Retinal pigment epithelial cell (primary cell): ENCODE measurements around the gene GIPC3.

ENCODE experiments used
- DNase-seq: peaks from one replicate; pipeline ENCODE4 v3.0.0-alpha.2; 2010; ENCODE audit warnings: low read depth
- H3K4me3 ChIP-seq: 2 replicates; pipeline ENCODE4 v1.5.1; 2011; ENCODE audit warnings: mild to moderate bottlenecking, low read length, control low read depth, moderate library complexity
- TF ChIP-seq, protein P1 (sequence below): conservative IDR thresholded peaks from 2 replicates; pipeline ENCODE4 v1.5.1; 2011; ENCODE audit warnings: low read depth, low read length, control low read depth, inconsistent platforms

The GIPC3 gene

DNA sequence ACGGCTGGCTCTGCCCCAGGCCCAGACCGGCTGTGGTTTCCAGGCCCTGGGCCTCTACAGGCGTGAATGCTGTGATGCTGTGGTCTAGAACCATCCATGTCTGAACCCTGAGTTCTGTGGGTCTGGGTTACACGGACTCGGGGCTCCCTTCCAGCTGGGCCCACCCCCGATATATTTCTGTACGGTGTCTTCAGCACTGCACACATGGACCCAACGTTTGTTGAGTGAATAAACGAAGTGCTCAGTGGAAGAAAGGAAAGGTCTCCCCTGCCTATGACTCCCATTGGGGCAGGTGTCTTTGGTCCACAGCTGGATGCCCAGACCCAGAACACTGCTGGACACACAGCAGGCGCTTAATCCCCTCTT is 39.6 kb upstream of the GIPC3 start:
- H3K4me3 ChIP-seq: no peak overlapping the region
- TF ChIP-seq, protein P1, sequence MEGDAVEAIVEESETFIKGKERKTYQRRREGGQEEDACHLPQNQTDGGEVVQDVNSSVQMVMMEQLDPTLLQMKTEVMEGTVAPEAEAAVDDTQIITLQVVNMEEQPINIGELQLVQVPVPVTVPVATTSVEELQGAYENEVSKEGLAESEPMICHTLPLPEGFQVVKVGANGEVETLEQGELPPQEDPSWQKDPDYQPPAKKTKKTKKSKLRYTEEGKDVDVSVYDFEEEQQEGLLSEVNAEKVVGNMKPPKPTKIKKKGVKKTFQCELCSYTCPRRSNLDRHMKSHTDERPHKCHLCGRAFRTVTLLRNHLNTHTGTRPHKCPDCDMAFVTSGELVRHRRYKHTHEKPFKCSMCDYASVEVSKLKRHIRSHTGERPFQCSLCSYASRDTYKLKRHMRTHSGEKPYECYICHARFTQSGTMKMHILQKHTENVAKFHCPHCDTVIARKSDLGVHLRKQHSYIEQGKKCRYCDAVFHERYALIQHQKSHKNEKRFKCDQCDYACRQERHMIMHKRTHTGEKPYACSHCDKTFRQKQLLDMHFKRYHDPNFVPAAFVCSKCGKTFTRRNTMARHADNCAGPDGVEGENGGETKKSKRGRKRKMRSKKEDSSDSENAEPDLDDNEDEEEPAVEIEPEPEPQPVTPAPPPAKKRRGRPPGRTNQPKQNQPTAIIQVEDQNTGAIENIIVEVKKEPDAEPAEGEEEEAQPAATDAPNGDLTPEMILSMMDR: no peak
- no peak for DNase-seq

GRCh38 chr19:3546119-3546518 is 39.2 kb upstream of the GIPC3 start:
- no peak overlapping the region for H3K4me3 ChIP-seq
- TF ChIP-seq, protein P1: no peak
- no peak for DNase-seq

- no peak for DNase-seq
- H3K4me3 ChIP-seq: no peak overlapping the region
- TF ChIP-seq, protein P1: peak; percentile 60
Measured at GRCh38 chr19:3547301-3547731, 38.0 kb upstream of the GIPC3 start.

- DNase-seq: no peak
- no peak overlapping the region for H3K4me3 ChIP-seq
- TF ChIP-seq, protein P1: no peak
Measured at GRCh38 chr19:3547767-3548282, 37.5 kb upstream of the GIPC3 start.

- TF ChIP-seq, protein P1: no peak
- H3K4me3 ChIP-seq: no peak overlapping the region
- DNase-seq: no peak
Measured at GRCh38 chr19:3548606-3549005, 36.7 kb upstream of the GIPC3 start.

GRCh38 chr19:3549816-3550215 is 35.5 kb upstream of the GIPC3 start:
- no peak overlapping the region for H3K4me3 ChIP-seq
- TF ChIP-seq, protein P1: no peak
- DNase-seq: no peak

GRCh38 chr19:3550947-3551791 is 34.1 kb upstream of the GIPC3 start:
- H3K4me3 ChIP-seq: no peak overlapping the region
- DNase-seq: no peak
- TF ChIP-seq, protein P1: no peak
